Activated CD8-positive, alpha-beta memory T cell treated with anti-CD3 and anti-CD28 coated beads, Interleukin-2, amount 50 U/mL, for 24 hours (primary cell): ENCODE results near the gene C10orf53.

ENCODE experiments used
- DNase-seq: peaks from one replicate; pipeline ENCODE4 v3.0.0-alpha.2; 2020; ENCODE audit errors: extremely low read depth

The C10orf53 gene

GRCh38 chr10:49679480-49679893 is at the start of gene C10orf53:
Gene C10orf53 (plus strand): TSS chr10:49679651. CDS start chr10:49679698, 47 bp downstream.
- no peak for DNase-seq

- no peak for DNase-seq
Observed at GRCh38 chr10:49631975-49632374, 47.5 kb upstream of the C10orf53 start.

- DNase-seq, result no peak
Observed at GRCh38 chr10:49632406-49633317, 46.8 kb upstream of the C10orf53 start.

- no peak for DNase-seq
Observed at GRCh38 chr10:49633327-49634068, 46.0 kb upstream of the C10orf53 start.

- no peak for DNase-seq
Observed at GRCh38 chr10:49634069-49634660, 45.3 kb upstream of the C10orf53 start.

- no peak for DNase-seq
Observed at GRCh38 chr10:49642311-49642710, 37.1 kb upstream of the C10orf53 start.

GRCh38 chr10:49643241-49644034 is 36.0 kb upstream of the C10orf53 start:
- DNase-seq, result no peak

- no peak for DNase-seq
Observed at GRCh38 chr10:49644035-49644646, 35.3 kb upstream of the C10orf53 start.

GRCh38 chr10:49645417-49645816 is 34.0 kb upstream of the C10orf53 start:
- DNase-seq, result no peak

GRCh38 chr10:49645871-49646870 is 33.3 kb upstream of the C10orf53 start:
- no peak for DNase-seq

GRCh38 chr10:49647554-49647953 is 31.9 kb upstream of the C10orf53 start:
- no peak for DNase-seq

GRCh38 chr10:49647985-49648795 is 31.3 kb upstream of the C10orf53 start:
- no peak for DNase-seq

- DNase-seq, result no peak
Observed at GRCh38 chr10:49649294-49649693, 30.2 kb upstream of the C10orf53 start.

GRCh38 chr10:49649936-49650723 is 29.3 kb upstream of the C10orf53 start:
- DNase-seq, result no peak

GRCh38 chr10:49650724-49651034 is 28.8 kb upstream of the C10orf53 start:
- DNase-seq, result no peak

- DNase-seq, result no peak
Observed at GRCh38 chr10:49651039-49651835, 28.2 kb upstream of the C10orf53 start.

GRCh38 chr10:49651917-49652316 is 27.5 kb upstream of the C10orf53 start:
- DNase-seq, result no peak
